ENCODE data around the gene ALG11. TPM values are rescaled to one million over a fixed set of nuclear protein-coding genes. Genes with fewer than 3 reads are reported as not detected.

Gene ALG11
- polyA plus RNA-seq, 1 donor from 2014 or later, result 29.2 TPM

DNA sequence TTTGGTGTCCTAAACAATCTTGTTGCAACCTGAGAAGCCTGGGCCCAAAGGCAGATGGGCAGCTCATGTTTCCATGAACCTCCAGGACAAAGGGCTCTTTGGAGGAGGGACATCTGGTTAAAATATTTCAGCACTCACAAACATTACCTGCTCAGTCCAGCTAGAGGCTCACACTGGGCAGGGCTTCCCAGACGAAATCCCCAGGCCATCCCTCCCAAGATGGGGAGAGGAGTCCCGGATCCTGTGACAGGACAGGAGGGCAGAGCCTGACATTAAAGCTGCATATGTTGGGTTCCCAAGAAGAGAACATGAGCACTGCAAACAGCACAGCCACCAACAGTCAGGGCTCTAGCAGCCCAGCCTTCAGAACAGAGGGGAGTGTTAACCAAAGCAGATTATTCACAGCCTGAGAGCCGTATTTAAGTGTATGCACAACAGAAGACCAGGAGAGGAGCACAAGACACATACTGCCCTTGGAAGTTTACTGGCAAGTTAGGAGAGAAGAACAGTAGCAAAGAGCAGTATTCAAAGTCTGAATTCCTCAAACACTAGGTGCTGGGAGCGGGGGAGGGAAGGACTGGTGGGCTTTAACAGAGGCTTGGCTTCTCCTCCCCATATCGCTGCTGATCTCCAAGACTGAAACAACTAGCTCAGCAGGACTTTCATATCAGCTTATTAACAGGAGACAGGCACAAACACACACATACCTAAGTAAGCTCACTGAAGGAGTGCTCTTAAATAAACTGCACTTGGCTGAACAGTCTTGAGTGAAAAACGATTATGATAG, 13.3 kb upstream of the ALG11 start:
- H3K4me2 ChIP-seq (ENCODE audit: low read length), result no peak overlapping the region
- H2AFZ ChIP-seq (ENCODE audit: low read depth, low read length), result no peak overlapping the region
- H3K9ac ChIP-seq (ENCODE audit: low read length), result no peak overlapping the region
- H3K79me2 ChIP-seq (replicated peaks; ENCODE audit: insufficient read depth, low read length), result peaks cover 3% of the 10 kb centered on the region
- H3K36me3 ChIP-seq (ENCODE audit: insufficient read depth, low read length), result no peaks in the 10 kb centered on the region
- no peaks in the 10 kb centered on the region for H3K9me2 ChIP-seq (ENCODE audit: insufficient read depth, low read length)
- no peaks in the 10 kb centered on the region for H4K20me1 ChIP-seq (ENCODE audit: insufficient read depth)
- H3K9me3 ChIP-seq (ENCODE audit: low read length), result no peaks in the 10 kb centered on the region
- TF ChIP-seq, protein P1, sequence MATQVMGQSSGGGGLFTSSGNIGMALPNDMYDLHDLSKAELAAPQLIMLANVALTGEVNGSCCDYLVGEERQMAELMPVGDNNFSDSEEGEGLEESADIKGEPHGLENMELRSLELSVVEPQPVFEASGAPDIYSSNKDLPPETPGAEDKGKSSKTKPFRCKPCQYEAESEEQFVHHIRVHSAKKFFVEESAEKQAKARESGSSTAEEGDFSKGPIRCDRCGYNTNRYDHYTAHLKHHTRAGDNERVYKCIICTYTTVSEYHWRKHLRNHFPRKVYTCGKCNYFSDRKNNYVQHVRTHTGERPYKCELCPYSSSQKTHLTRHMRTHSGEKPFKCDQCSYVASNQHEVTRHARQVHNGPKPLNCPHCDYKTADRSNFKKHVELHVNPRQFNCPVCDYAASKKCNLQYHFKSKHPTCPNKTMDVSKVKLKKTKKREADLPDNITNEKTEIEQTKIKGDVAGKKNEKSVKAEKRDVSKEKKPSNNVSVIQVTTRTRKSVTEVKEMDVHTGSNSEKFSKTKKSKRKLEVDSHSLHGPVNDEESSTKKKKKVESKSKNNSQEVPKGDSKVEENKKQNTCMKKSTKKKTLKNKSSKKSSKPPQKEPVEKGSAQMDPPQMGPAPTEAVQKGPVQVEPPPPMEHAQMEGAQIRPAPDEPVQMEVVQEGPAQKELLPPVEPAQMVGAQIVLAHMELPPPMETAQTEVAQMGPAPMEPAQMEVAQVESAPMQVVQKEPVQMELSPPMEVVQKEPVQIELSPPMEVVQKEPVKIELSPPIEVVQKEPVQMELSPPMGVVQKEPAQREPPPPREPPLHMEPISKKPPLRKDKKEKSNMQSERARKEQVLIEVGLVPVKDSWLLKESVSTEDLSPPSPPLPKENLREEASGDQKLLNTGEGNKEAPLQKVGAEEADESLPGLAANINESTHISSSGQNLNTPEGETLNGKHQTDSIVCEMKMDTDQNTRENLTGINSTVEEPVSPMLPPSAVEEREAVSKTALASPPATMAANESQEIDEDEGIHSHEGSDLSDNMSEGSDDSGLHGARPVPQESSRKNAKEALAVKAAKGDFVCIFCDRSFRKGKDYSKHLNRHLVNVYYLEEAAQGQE (IDR thresholded peaks at IDR 0.05; ENCODE audit: borderline replicate concordance), result no peak
- TF ChIP-seq POLR2AphosphoS5 (IDR thresholded peaks at IDR 0.05) (no peak), EP300 (conservative IDR thresholded peaks at IDR 0.05; ENCODE audit: poor library complexity, severe bottlenecking) (no peak), EZH2 (IDR thresholded peaks at IDR 0.05; ENCODE audit: borderline replicate concordance, insufficient read depth, low read length, poor library complexity, severe bottlenecking) (no peak), TAF1 (IDR thresholded peaks at IDR 0.05; ENCODE audit: low read depth) (no peak), MXI1 (conservative IDR thresholded peaks at IDR 0.05; ENCODE audit: poor library complexity, severe bottlenecking) (no peak)
- TF ChIP-seq, protein P2, sequence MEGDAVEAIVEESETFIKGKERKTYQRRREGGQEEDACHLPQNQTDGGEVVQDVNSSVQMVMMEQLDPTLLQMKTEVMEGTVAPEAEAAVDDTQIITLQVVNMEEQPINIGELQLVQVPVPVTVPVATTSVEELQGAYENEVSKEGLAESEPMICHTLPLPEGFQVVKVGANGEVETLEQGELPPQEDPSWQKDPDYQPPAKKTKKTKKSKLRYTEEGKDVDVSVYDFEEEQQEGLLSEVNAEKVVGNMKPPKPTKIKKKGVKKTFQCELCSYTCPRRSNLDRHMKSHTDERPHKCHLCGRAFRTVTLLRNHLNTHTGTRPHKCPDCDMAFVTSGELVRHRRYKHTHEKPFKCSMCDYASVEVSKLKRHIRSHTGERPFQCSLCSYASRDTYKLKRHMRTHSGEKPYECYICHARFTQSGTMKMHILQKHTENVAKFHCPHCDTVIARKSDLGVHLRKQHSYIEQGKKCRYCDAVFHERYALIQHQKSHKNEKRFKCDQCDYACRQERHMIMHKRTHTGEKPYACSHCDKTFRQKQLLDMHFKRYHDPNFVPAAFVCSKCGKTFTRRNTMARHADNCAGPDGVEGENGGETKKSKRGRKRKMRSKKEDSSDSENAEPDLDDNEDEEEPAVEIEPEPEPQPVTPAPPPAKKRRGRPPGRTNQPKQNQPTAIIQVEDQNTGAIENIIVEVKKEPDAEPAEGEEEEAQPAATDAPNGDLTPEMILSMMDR (IDR thresholded peaks at IDR 0.05; ENCODE audit: poor library complexity, severe bottlenecking), result no peak
- H3F3A ChIP-seq (ENCODE audit: insufficient read depth, low read length, poor library complexity, severe bottlenecking), result no peaks in the 10 kb centered on the region
- H3K4me3 ChIP-seq (ENCODE audit: low read length), result no peak overlapping the region
- no peaks in the 10 kb centered on the region for H3K27me3 ChIP-seq (ENCODE audit: insufficient read depth, low read depth, low read length)
- H3K27ac ChIP-seq (ENCODE audit: low read length), result no peak overlapping the region

DNA sequence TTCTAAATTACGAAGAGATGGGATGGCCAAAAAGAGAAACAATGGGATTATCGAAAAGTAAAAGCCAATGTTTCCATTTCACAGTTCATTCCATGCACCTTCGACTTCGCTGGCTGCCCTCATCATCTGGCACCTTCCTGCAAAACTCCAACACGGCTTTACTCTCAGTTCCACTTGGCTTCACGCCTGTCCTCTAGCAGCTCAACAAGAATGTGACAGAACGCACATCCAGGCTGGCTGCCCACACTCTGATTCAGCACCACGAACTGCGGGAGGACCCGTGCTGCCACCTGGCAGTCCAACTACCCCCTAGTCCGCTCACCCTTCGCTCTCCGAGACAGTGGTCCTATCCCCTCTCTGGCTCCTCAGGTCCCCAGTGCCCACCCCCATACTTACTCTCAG, 12.7 kb upstream of the ALG11 start:
- H3K79me2 ChIP-seq (replicated peaks; ENCODE audit: insufficient read depth, low read length), result peaks cover 3% of the 10 kb centered on the region
- TF ChIP-seq EZH2 (IDR thresholded peaks at IDR 0.05; ENCODE audit: borderline replicate concordance, insufficient read depth, low read length, poor library complexity, severe bottlenecking) (no peak), EP300 (conservative IDR thresholded peaks at IDR 0.05; ENCODE audit: poor library complexity, severe bottlenecking) (no peak)
- H3F3A ChIP-seq (ENCODE audit: insufficient read depth, low read length, poor library complexity, severe bottlenecking), result no peaks in the 10 kb centered on the region
- H3K9me3 ChIP-seq (ENCODE audit: low read length), result no peaks in the 10 kb centered on the region
- no peaks in the 10 kb centered on the region for H3K36me3 ChIP-seq (ENCODE audit: insufficient read depth, low read length)
- H2AFZ ChIP-seq (ENCODE audit: low read depth, low read length), result no peak overlapping the region
- no peak overlapping the region for H3K4me2 ChIP-seq (ENCODE audit: low read length)
- H3K9me2 ChIP-seq (ENCODE audit: insufficient read depth, low read length), result no peaks in the 10 kb centered on the region
- H3K4me3 ChIP-seq (ENCODE audit: low read length), result no peak overlapping the region
- no peaks in the 10 kb centered on the region for H4K20me1 ChIP-seq (ENCODE audit: insufficient read depth)
- no peaks in the 10 kb centered on the region for H3K27me3 ChIP-seq (ENCODE audit: insufficient read depth, low read depth, low read length)
- no peak overlapping the region for H3K9ac ChIP-seq (ENCODE audit: low read length)
- no peak overlapping the region for H3K27ac ChIP-seq (ENCODE audit: low read length)

DNA sequence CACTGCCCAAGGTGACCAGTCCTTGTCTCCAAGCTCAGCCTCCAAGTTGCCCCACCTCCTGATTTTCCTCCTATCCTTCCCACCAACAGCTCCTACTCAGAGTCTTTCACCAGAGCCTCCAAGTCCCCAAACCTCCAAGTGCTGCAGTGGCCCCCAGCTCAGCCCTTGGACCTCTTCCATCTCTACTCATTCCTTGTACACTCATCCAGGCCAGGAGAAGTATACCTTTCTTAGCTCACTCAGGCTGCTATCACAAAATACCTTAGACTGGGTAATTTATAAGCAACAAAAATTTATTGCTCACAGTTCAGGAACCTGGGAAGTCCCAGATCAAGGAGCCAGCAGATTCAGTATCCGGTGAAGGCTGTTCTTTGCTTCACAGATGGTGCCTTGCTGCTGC, 12.3 kb upstream of the ALG11 start:
- H3K27me3 ChIP-seq (ENCODE audit: insufficient read depth, low read depth, low read length), result no peaks in the 10 kb centered on the region
- no peak for TF ChIP-seq POLR2AphosphoS5 (IDR thresholded peaks at IDR 0.05)
- TF ChIP-seq RAD21 (conservative IDR thresholded peaks at IDR 0.05), result no peak
- no peak for TF ChIP-seq EZH2 (IDR thresholded peaks at IDR 0.05; ENCODE audit: borderline replicate concordance, insufficient read depth, low read length, poor library complexity, severe bottlenecking)
- no peak for TF ChIP-seq TAF1 (IDR thresholded peaks at IDR 0.05; ENCODE audit: low read depth)
- TF ChIP-seq SMC3 (conservative IDR thresholded peaks at IDR 0.05; ENCODE audit: poor library complexity), result no peak
- TF ChIP-seq, protein P2 (IDR thresholded peaks at IDR 0.05; ENCODE audit: poor library complexity, severe bottlenecking), result no peak
- TF ChIP-seq, protein P1 (IDR thresholded peaks at IDR 0.05; ENCODE audit: borderline replicate concordance), result no peak
- no peak for TF ChIP-seq EP300 (conservative IDR thresholded peaks at IDR 0.05; ENCODE audit: poor library complexity, severe bottlenecking)
- H3K9me3 ChIP-seq (ENCODE audit: low read length), result no peaks in the 10 kb centered on the region
- no peaks in the 10 kb centered on the region for H4K20me1 ChIP-seq (ENCODE audit: insufficient read depth)
- no peaks in the 10 kb centered on the region for H3K36me3 ChIP-seq (ENCODE audit: insufficient read depth, low read length)
- no peak overlapping the region for H3K27ac ChIP-seq (ENCODE audit: low read length)
- H3K4me2 ChIP-seq (ENCODE audit: low read length), result no peak overlapping the region
- peaks cover 3% of the 10 kb centered on the region for H3K79me2 ChIP-seq (replicated peaks; ENCODE audit: insufficient read depth, low read length)
- no peak overlapping the region for H3K4me3 ChIP-seq (ENCODE audit: low read length)
- no peak overlapping the region for H2AFZ ChIP-seq (ENCODE audit: low read depth, low read length)
- H3K9ac ChIP-seq (ENCODE audit: low read length), result no peak overlapping the region
- H3K9me2 ChIP-seq (ENCODE audit: insufficient read depth, low read length), result no peaks in the 10 kb centered on the region
- no peaks in the 10 kb centered on the region for H3F3A ChIP-seq (ENCODE audit: insufficient read depth, low read length, poor library complexity, severe bottlenecking)
